H1 (cell line): ENCODE data around the gene KLHL17. TPM values are rescaled to one million over a fixed set of nuclear protein-coding genes. Genes with fewer than 3 reads are reported as not detected.

ENCODE experiments used
- ATF2 ChIP-seq: IDR thresholded peaks from 2 replicates; pipeline ENCODE4 v1.6.1; 2012; ENCODE audit warnings: low read length, inconsistent platforms
- CTBP2 ChIP-seq: IDR thresholded peaks from 2 replicates; pipeline ENCODE4 v1.7.0; 2011; ENCODE audit warnings: borderline replicate concordance, mild to moderate bottlenecking, moderate library complexity, mixed read lengths, low read length; ENCODE audit not compliant: insufficient read depth, insufficient read length
- RAD21 ChIP-seq, 2 experiments: IDR thresholded peaks in 1 of 2; conservative IDR thresholded peaks in 1 of 2; 2 replicates each; pipeline ENCODE4 v1.6.1; 2011; ENCODE audit warnings: low read depth in 2 of 2, low read length in 2 of 2, improper control_type of control experiment in 1 of 2, inconsistent platforms in 1 of 2, mild to moderate bottlenecking in 1 of 2, moderate library complexity in 1 of 2
- polyA plus RNA-seq, 7 experiments: library from polyadenylated mRNA; depleted of rRNA in 3 of 7; stranded (reverse) in 5 of 7; unstranded in 2 of 7; fragments of >200 nt in 5 of 7; fragments of 200-250 nt in 2 of 7; gene quantifications; 1 replicate in 5 of 7; 2 replicates in 1 of 7; 4 replicates in 1 of 7; pipeline versions ENCODE4 v1.2.1 to v1.2.3, GENCODE V29; 2011 to 2013; ENCODE audit warnings: missing spikeins in 2 of 7, mixed read lengths in 2 of 7
- total RNA-seq: library from RNA; stranded (reverse); fragmentation: NEBNext Ultra II Directional; extraction: Animal tissue kit (Norgen Biotek cat#: 25700); gene quantifications from 2 replicates; pipeline ENCODE4 v1.2.1, GENCODE V29; 2021
- TF ChIP-seq, protein P1 (sequence below): fragments of 300-600 bp; sonication (generic); IDR thresholded peaks from 2 replicates; pipeline ENCODE4 v1.7.1; 2012; ENCODE audit warnings: low read length, moderate library complexity, mild to moderate bottlenecking, inconsistent platforms; ENCODE audit not compliant: insufficient replicate concordance
- TF ChIP-seq, protein P2 (sequence below): IDR thresholded peaks from 2 replicates; pipeline ENCODE4 v1.6.1; 2011; ENCODE audit warnings: low read length, improper control_type of control experiment

KLHL17 gene
- total and polyA plus RNA-seq, 2 of the 8 experiments (the other 6 are each of a cell fraction or from before 2014, with no cell fraction given) = 32.6 to 36.1 TPM

DNA sequence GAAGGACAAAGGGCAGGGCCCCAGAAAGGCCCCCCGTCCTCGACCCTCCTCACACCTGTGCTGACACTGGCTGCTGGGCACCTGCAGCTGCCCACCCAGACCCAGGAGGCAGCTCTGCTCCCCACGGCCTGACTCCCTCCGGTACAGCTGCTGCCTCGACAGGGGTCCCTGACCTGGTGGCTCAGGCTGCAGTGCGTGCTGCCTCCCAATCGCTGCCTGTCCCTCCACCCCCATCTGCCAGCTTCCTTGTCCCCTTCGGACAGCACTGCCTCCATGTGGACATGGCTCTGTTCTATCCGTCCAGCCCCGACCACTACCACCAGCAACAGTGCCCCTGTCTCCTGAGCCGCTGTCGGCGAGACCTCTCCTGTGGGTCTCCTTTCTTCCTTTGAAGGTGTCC lies 5.5 kb upstream of the KLHL17 start (continued):
- TF ChIP-seq, protein P1, sequence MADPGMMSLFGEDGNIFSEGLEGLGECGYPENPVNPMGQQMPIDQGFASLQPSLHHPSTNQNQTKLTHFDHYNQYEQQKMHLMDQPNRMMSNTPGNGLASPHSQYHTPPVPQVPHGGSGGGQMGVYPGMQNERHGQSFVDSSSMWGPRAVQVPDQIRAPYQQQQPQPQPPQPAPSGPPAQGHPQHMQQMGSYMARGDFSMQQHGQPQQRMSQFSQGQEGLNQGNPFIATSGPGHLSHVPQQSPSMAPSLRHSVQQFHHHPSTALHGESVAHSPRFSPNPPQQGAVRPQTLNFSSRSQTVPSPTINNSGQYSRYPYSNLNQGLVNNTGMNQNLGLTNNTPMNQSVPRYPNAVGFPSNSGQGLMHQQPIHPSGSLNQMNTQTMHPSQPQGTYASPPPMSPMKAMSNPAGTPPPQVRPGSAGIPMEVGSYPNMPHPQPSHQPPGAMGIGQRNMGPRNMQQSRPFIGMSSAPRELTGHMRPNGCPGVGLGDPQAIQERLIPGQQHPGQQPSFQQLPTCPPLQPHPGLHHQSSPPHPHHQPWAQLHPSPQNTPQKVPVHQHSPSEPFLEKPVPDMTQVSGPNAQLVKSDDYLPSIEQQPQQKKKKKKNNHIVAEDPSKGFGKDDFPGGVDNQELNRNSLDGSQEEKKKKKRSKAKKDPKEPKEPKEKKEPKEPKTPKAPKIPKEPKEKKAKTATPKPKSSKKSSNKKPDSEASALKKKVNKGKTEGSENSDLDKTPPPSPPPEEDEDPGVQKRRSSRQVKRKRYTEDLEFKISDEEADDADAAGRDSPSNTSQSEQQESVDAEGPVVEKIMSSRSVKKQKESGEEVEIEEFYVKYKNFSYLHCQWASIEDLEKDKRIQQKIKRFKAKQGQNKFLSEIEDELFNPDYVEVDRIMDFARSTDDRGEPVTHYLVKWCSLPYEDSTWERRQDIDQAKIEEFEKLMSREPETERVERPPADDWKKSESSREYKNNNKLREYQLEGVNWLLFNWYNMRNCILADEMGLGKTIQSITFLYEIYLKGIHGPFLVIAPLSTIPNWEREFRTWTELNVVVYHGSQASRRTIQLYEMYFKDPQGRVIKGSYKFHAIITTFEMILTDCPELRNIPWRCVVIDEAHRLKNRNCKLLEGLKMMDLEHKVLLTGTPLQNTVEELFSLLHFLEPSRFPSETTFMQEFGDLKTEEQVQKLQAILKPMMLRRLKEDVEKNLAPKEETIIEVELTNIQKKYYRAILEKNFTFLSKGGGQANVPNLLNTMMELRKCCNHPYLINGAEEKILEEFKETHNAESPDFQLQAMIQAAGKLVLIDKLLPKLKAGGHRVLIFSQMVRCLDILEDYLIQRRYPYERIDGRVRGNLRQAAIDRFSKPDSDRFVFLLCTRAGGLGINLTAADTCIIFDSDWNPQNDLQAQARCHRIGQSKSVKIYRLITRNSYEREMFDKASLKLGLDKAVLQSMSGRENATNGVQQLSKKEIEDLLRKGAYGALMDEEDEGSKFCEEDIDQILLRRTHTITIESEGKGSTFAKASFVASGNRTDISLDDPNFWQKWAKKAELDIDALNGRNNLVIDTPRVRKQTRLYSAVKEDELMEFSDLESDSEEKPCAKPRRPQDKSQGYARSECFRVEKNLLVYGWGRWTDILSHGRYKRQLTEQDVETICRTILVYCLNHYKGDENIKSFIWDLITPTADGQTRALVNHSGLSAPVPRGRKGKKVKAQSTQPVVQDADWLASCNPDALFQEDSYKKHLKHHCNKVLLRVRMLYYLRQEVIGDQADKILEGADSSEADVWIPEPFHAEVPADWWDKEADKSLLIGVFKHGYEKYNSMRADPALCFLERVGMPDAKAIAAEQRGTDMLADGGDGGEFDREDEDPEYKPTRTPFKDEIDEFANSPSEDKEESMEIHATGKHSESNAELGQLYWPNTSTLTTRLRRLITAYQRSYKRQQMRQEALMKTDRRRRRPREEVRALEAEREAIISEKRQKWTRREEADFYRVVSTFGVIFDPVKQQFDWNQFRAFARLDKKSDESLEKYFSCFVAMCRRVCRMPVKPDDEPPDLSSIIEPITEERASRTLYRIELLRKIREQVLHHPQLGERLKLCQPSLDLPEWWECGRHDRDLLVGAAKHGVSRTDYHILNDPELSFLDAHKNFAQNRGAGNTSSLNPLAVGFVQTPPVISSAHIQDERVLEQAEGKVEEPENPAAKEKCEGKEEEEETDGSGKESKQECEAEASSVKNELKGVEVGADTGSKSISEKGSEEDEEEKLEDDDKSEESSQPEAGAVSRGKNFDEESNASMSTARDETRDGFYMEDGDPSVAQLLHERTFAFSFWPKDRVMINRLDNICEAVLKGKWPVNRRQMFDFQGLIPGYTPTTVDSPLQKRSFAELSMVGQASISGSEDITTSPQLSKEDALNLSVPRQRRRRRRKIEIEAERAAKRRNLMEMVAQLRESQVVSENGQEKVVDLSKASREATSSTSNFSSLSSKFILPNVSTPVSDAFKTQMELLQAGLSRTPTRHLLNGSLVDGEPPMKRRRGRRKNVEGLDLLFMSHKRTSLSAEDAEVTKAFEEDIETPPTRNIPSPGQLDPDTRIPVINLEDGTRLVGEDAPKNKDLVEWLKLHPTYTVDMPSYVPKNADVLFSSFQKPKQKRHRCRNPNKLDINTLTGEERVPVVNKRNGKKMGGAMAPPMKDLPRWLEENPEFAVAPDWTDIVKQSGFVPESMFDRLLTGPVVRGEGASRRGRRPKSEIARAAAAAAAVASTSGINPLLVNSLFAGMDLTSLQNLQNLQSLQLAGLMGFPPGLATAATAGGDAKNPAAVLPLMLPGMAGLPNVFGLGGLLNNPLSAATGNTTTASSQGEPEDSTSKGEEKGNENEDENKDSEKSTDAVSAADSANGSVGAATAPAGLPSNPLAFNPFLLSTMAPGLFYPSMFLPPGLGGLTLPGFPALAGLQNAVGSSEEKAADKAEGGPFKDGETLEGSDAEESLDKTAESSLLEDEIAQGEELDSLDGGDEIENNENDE = no peak
- TF ChIP-seq CTBP2 = no peak
- TF ChIP-seq, protein P2, sequence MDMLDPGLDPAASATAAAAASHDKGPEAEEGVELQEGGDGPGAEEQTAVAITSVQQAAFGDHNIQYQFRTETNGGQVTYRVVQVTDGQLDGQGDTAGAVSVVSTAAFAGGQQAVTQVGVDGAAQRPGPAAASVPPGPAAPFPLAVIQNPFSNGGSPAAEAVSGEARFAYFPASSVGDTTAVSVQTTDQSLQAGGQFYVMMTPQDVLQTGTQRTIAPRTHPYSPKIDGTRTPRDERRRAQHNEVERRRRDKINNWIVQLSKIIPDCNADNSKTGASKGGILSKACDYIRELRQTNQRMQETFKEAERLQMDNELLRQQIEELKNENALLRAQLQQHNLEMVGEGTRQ = no peak
- TF ChIP-seq ATF2 = no peak
- no peak for TF ChIP-seq RAD21 (IDR thresholded peaks at IDR 0.05 in 1 of 2, conservative IDR thresholded peaks at IDR 0.05 in 1 of 2; ENCODE audit: low read depth in 2 of 2, low read length in 2 of 2)
- TF ChIP-seq, all 59 proteins: peak for 0
